Stimulated activated memory B cell treated with anti-CD40 and anti-IgM and Interleukin-4, amounts not matched to agents 10 μg/mL and 1 μg/mL and 100 μg/mL, for 72 hours (primary cell): Measurements from ENCODE around the gene HES7.
"Not testable (repeated sequence)": the region's sequence is repeated elsewhere in the genome, so short reads cannot be mapped to it uniquely, and the experiment has no call there.

Source experiments
- ATAC-seq: fragments of 150-1000 bp; cut with Tn5 transposase; 2 replicates; pipeline ENCODE4 v1.10.0; 2021
- H3K27ac Mint-ChIP-seq: one replicate; pipeline ENCODE4 v1.8.0; 2022; ENCODE audit warnings: mild to moderate bottlenecking, mixed read lengths
- H3K27me3 Mint-ChIP-seq: one replicate; pipeline ENCODE4 v1.8.0; 2022; ENCODE audit warnings: mixed read lengths
- H3K36me3 Mint-ChIP-seq: one replicate; pipeline ENCODE4 v1.8.0; 2022; ENCODE audit warnings: mixed read lengths
- H3K4me1 Mint-ChIP-seq: one replicate; pipeline ENCODE4 v1.8.0; 2022; ENCODE audit warnings: mixed read lengths
- H3K4me3 Mint-ChIP-seq: one replicate; pipeline ENCODE4 v1.8.0; 2022; ENCODE audit warnings: mild to moderate bottlenecking, moderate library complexity, mixed read lengths
- H3K9me3 Mint-ChIP-seq: one replicate; pipeline ENCODE4 v1.8.0; 2022; ENCODE audit warnings: mixed read lengths

The HES7 gene

GRCh38 chr17:8109661-8110455 lies 14.0 kb downstream of the HES7 start:
- Mint-ChIP-seq H3K36me3 (no peaks in the 10 kb centered on the region), H3K27me3 (peaks cover 49% of the 10 kb centered on the region), H3K27ac (no peak overlapping the region), H3K9me3 (no peaks in the 10 kb centered on the region), H3K4me1 (peaks cover 9% of the 10 kb centered on the region), H3K4me3 (peak overlapping the region; percentile 51)
- peak; percentile 91 for ATAC-seq

GRCh38 chr17:8108972-8109660 lies 14.8 kb downstream of the HES7 start:
- Mint-ChIP-seq H3K4me1 (peaks cover 9% of the 10 kb centered on the region), H3K9me3 (no peaks in the 10 kb centered on the region), H3K27ac (no peak overlapping the region), H3K4me3 (peak overlapping the region; percentile 12), H3K27me3 (peaks cover 42% of the 10 kb centered on the region), H3K36me3 (no peaks in the 10 kb centered on the region)
- no peak for ATAC-seq

GRCh38 chr17:8106980-8107379 lies 16.9 kb downstream of the HES7 start:
- not testable (repeated sequence) for H3K4me3 Mint-ChIP-seq

GRCh38 chr17:8105957-8106398 lies 17.9 kb downstream of the HES7 start:
- H3K36me3 Mint-ChIP-seq = no peaks in the 10 kb centered on the region
- H3K4me3 Mint-ChIP-seq = no peak overlapping the region
- no peak overlapping the region for H3K27ac Mint-ChIP-seq
- ATAC-seq = no peak
- no peaks in the 10 kb centered on the region for H3K9me3 Mint-ChIP-seq
- H3K4me1 Mint-ChIP-seq = peaks cover 5% of the 10 kb centered on the region
- H3K27me3 Mint-ChIP-seq = peaks cover 11% of the 10 kb centered on the region

More at GRCh38 chr17:8106980-8107379, 16.9 kb downstream of the HES7 start:
- H3K27me3 Mint-ChIP-seq = peaks cover 20% of the 10 kb centered on the region
- not testable (repeated sequence) for H3K27ac Mint-ChIP-seq, H3K4me1 Mint-ChIP-seq, H3K9me3 Mint-ChIP-seq, H3K36me3 Mint-ChIP-seq, ATAC-seq

GRCh38 chr17:8104911-8105310 lies 19.0 kb downstream of the HES7 start:
- Mint-ChIP-seq H3K4me1 (no peaks in the 10 kb centered on the region), H3K27ac (no peak overlapping the region), H3K27me3 (peaks cover 6% of the 10 kb centered on the region), H3K4me3 (no peak overlapping the region), H3K9me3 (no peaks in the 10 kb centered on the region), H3K36me3 (no peaks in the 10 kb centered on the region)
- ATAC-seq = no peak

- no peak for ATAC-seq
- no peak overlapping the region for H3K27ac Mint-ChIP-seq
Observed at GRCh38 chr17:8103549-8103948, 20.4 kb downstream of the HES7 start.

GRCh38 chr17:8101721-8102120 lies 22.2 kb downstream of the HES7 start:
- no peak for ATAC-seq
- H3K4me1 Mint-ChIP-seq = no peaks in the 10 kb centered on the region
- H3K27ac Mint-ChIP-seq = no peak overlapping the region
- H3K4me3 Mint-ChIP-seq = no peak overlapping the region
- H3K9me3 Mint-ChIP-seq = no peaks in the 10 kb centered on the region
- no peaks in the 10 kb centered on the region for H3K36me3 Mint-ChIP-seq
- no peaks in the 10 kb centered on the region for H3K27me3 Mint-ChIP-seq

More at GRCh38 chr17:8103549-8103948, 20.4 kb downstream of the HES7 start:
- no peak overlapping the region for H3K4me3 Mint-ChIP-seq
- no peaks in the 10 kb centered on the region for H3K36me3 Mint-ChIP-seq
- no peaks in the 10 kb centered on the region for H3K9me3 Mint-ChIP-seq
- H3K4me1 Mint-ChIP-seq = no peaks in the 10 kb centered on the region
- no peaks in the 10 kb centered on the region for H3K27me3 Mint-ChIP-seq

- Mint-ChIP-seq H3K27ac (no peak overlapping the region), H3K9me3 (no peaks in the 10 kb centered on the region), H3K27me3 (no peaks in the 10 kb centered on the region), H3K36me3 (no peaks in the 10 kb centered on the region), H3K4me3 (no peak overlapping the region), H3K4me1 (no peaks in the 10 kb centered on the region)
- no peak for ATAC-seq
Observed at GRCh38 chr17:8100763-8101162, 23.1 kb downstream of the HES7 start.

- H3K27ac Mint-ChIP-seq = no peak overlapping the region
Observed at GRCh38 chr17:8100111-8100510, 23.8 kb downstream of the HES7 start.

GRCh38 chr17:8096541-8096940 lies 27.4 kb downstream of the HES7 start:
- Mint-ChIP-seq H3K27ac (no peak overlapping the region), H3K9me3 (no peaks in the 10 kb centered on the region), H3K4me3 (no peak overlapping the region), H3K27me3 (no peaks in the 10 kb centered on the region), H3K36me3 (no peaks in the 10 kb centered on the region), H3K4me1 (peaks cover 14% of the 10 kb centered on the region)
- ATAC-seq = no peak

More at GRCh38 chr17:8100111-8100510, 23.8 kb downstream of the HES7 start:
- ATAC-seq = no peak
- Mint-ChIP-seq H3K4me1 (no peaks in the 10 kb centered on the region), H3K9me3 (no peaks in the 10 kb centered on the region), H3K36me3 (no peaks in the 10 kb centered on the region), H3K4me3 (no peak overlapping the region), H3K27me3 (no peaks in the 10 kb centered on the region)

GRCh38 chr17:8095361-8095760 lies 28.5 kb downstream of the HES7 start:
- H3K27ac Mint-ChIP-seq = no peak overlapping the region
- H3K4me3 Mint-ChIP-seq = no peak overlapping the region

GRCh38 chr17:8091033-8091687 lies 32.7 kb downstream of the HES7 start:
- ATAC-seq = peak; percentile 95
- Mint-ChIP-seq H3K4me1 (peaks cover 57% of the 10 kb centered on the region), H3K27me3 (peaks cover 13% of the 10 kb centered on the region), H3K27ac (peak overlapping the region; percentile 64), H3K9me3 (no peaks in the 10 kb centered on the region), H3K4me3 (peak overlapping the region; percentile 57), H3K36me3 (no peaks in the 10 kb centered on the region)

More at GRCh38 chr17:8095361-8095760, 28.5 kb downstream of the HES7 start:
- no peaks in the 10 kb centered on the region for H3K9me3 Mint-ChIP-seq
- no peak for ATAC-seq
- H3K27me3 Mint-ChIP-seq = no peaks in the 10 kb centered on the region
- H3K4me1 Mint-ChIP-seq = peaks cover 26% of the 10 kb centered on the region
- no peaks in the 10 kb centered on the region for H3K36me3 Mint-ChIP-seq

- Mint-ChIP-seq H3K4me1 (peaks cover 54% of the 10 kb centered on the region), H3K4me3 (no peak overlapping the region), H3K27ac (peak overlapping the region; percentile 64), H3K27me3 (peaks cover 13% of the 10 kb centered on the region), H3K9me3 (no peaks in the 10 kb centered on the region), H3K36me3 (no peaks in the 10 kb centered on the region)
- no peak for ATAC-seq
Observed at GRCh38 chr17:8089728-8090127, 34.2 kb downstream of the HES7 start.

GRCh38 chr17:8087952-8088230 lies 36.0 kb downstream of the HES7 start:
- Mint-ChIP-seq H3K9me3 (no peaks in the 10 kb centered on the region), H3K36me3 (no peaks in the 10 kb centered on the region), H3K27me3 (peaks cover 13% of the 10 kb centered on the region), H3K27ac (no peak overlapping the region), H3K4me3 (no peak overlapping the region), H3K4me1 (peaks cover 46% of the 10 kb centered on the region)
- no peak for ATAC-seq

- H3K27ac Mint-ChIP-seq = peak within 1 kb of the TSS; percentile 8
- H3K27me3 Mint-ChIP-seq = peaks cover 13% of the 10 kb centered on the region
- ATAC-seq = no peak
- peaks cover 46% of the 10 kb centered on the region for H3K4me1 Mint-ChIP-seq
- H3K9me3 Mint-ChIP-seq = no peaks in the 10 kb centered on the region
- H3K4me3 Mint-ChIP-seq = no peak within 1 kb of the TSS
- H3K36me3 Mint-ChIP-seq = no peaks in the 10 kb centered on the region
Observed at GRCh38 chr17:8087075-8087951, 36.6 kb downstream of the HES7 start, which contains the start of gene ALOX12B. Gene ALOX12B (minus strand): TSS chr17:8087716. CDS start chr17:8087442, 274 bp downstream.
